Medulla oblongata (tissue), 1 donor: Measurements from ENCODE around the gene CARD16.

ENCODE experiments used
- DNase-seq: peaks from one replicate; pipeline ENCODE4 v3.0.0-alpha.2; 2015; ENCODE audit errors: extremely low spot score

CARD16 gene

GRCh38 chr11:104992781-104993180 is 52.4 kb downstream of the CARD16 start:
- no peak for DNase-seq

DNA sequence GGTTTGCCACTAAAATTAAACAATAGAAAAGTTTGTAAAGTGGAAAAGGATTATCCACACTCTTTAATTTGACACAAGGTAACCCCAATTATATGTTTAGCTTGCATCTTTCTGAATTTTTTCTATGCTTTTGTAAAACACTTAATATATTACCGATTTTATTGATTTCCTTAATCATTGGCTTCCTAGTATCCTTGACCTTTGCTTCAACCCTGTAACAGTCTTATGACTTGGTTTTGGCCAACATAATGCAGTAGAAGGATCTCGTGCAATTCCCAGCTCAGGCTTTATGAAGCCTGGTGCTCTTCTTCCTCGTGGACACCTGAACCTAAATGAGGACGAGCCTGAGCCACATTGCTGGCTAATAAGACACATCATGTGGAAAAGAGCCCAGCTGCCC is 53.1 kb downstream of the CARD16 start:
- DNase-seq = no peak
